Fibroblast of gingiva (primary cell): ENCODE results near the gene CDH6.

ENCODE experiments used
- DNase-seq: peaks from one replicate; pipeline ENCODE4 v3.0.0-alpha.2; 2011; ENCODE audit warnings: low read depth

CDH6 gene

DNA sequence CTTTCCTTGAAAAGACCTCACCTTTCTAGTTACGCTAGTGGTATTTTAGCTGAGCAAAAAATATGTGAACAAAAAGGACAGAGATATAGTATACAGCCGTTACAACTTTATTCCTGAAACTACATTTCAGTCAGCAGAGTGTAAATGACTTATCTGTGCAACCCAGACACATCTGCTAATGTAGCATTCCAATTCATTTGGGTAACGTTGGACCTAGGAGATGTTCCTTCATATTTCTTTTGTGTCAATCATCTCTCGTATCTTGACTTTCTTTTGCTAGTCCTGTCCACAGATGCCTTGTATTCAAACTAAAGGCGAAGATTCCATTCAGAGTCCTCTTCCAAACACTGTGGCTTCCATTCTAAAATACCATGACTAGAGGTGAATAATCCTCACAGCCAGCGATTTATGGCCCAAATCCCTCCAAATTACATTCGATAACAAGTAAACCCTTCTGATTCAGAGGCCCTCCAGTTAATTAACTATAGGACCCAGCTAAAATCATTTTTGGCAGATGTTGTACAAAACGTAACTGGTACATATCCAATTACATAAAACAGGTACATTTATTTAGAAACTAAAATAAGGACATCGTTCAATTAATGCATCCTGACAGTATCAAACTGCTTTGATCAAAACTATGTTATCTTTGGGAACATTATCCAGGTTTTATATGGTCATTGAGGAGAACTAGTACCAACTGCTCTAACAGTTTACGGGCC is 182.7 kb downstream of the CDH6 start:
- no peak for DNase-seq

DNA sequence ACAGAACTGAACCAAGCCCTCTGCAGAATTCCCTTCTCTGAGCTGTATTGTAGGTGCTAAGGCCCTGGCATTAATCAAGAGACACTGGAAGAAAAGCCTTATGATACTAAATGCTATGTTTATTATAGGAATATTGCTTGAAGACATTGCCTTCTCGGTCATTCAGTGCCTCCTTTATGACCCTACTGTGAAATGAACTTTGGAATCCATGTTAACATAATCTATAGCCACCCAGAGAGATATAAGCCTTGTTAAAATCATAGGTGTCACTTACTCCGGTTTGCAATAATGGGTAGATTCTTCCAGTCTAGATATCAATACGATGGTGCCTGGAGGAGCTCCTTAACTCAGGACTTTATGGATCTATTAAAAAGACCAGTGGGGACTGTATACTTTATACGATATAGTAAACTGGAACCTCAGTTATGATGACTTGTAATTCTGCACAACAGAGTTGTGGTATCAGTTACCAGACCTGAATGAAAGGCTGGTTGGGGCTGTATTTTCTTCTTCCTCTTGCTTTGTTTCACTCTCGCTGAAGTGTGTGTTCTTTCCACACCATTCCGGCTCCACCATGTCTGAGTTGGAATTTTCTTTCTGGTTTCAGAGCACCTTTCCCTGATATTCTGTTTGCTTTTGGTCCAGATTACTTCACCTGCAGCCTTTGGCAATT is 183.9 kb downstream of the CDH6 start:
- DNase-seq: no peak

DNA sequence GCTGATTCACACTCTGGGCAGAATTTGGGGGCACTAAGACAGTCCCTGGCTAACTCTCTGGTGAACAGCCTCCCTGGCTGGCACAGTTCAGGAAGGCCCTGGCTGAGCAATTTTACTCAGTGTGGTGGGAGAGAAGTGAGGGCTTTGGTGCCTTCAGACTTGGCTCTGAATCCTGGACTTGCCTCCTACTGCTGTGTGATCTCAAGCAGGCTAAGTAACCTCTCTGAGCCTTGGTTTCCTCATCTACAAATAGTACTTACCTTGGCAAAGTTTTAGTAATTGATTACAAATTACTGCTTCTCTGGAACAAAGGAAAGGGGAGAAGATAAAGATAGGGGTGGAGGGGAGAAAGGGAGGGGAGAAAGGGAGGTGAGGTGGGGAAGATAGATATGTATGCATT is 184.7 kb downstream of the CDH6 start:
- no peak for DNase-seq
